ENCODE data around the gene ITGA11. TPM values are rescaled to one million over a fixed set of nuclear protein-coding genes. Genes with fewer than 3 reads are reported as not detected.

ITGA11 gene
- total RNA-seq, 3 donors from 2014 or later: 7.8 to 8.5 (median 7.9) TPM

- Histone ChIP-seq H3K27me3 (peaks cover 0 to 23% of the 10 kb centered on the region in 2 donors), H3K27ac (no peak overlapping the region), H3K4me3 (no peak overlapping the region), H3K9me3 (no peaks in the 10 kb centered on the region), H3K4me1 (peaks cover 0 to 5% of the 10 kb centered on the region in 2 donors), H3K36me3 (no peaks in the 10 kb centered on the region)
- peak in 1 of 2 donors; percentile 4 for DNase-seq (ENCODE audit: low spot score in 2 of 2)
- no peak for TF ChIP-seq CTCF (IDR thresholded peaks at IDR 0.05)
- intact Hi-C loops (cut with DNase I; ENCODE audit: low total_unique reads): no loop called here
Measured at GRCh38 chr15:68436680-68437079, 4.7 kb upstream of the ITGA11 start.

- peak in 1 of 2 donors; percentile 8 for DNase-seq (ENCODE audit: low spot score in 2 of 2)
- H3K27me3 ChIP-seq: peaks cover 0 to 30% of the 10 kb centered on the region in 2 donors
- no peaks in the 10 kb centered on the region for H3K9me3 ChIP-seq
- H3K4me3 ChIP-seq: no peak overlapping the region
- H3K27ac ChIP-seq: no peak overlapping the region
- intact Hi-C loops (cut with DNase I; ENCODE audit: low total_unique reads): no loop called here
- H3K36me3 ChIP-seq: no peaks in the 10 kb centered on the region
- no peak for TF ChIP-seq CTCF (IDR thresholded peaks at IDR 0.05)
- TF ChIP-seq POLR2AphosphoS5 (IDR thresholded peaks at IDR 0.05): no peak
- no peak for TF ChIP-seq POLR2A (IDR thresholded peaks at IDR 0.05)
- peaks cover 0 to 5% of the 10 kb centered on the region in 2 donors for H3K4me1 ChIP-seq
Measured at GRCh38 chr15:68435966-68436365, 4.0 kb upstream of the ITGA11 start.

GRCh38 chr15:68434021-68434420, 2.1 kb upstream of the ITGA11 start:
- H3K4me3 ChIP-seq: no peak overlapping the region
- TF ChIP-seq POLR2A (IDR thresholded peaks at IDR 0.05) (no peak), CTCF (IDR thresholded peaks at IDR 0.05) (no peak)
- H3K27me3 ChIP-seq: peaks cover 0 to 33% of the 10 kb centered on the region in 2 donors
- H3K27ac ChIP-seq: no peak overlapping the region
- peak in 1 of 2 donors; percentile 11 for DNase-seq (ENCODE audit: low spot score in 2 of 2)
- peaks cover 0 to 5% of the 10 kb centered on the region in 2 donors for H3K4me1 ChIP-seq
- H3K9me3 ChIP-seq: no peaks in the 10 kb centered on the region
- intact Hi-C loops (cut with DNase I; ENCODE audit: low total_unique reads): no loop called here
- H3K36me3 ChIP-seq: no peaks in the 10 kb centered on the region

GRCh38 chr15:68433551-68433950, 1.6 kb upstream of the ITGA11 start:
- intact Hi-C loops (cut with DNase I; ENCODE audit: low total_unique reads): no loop called here
- Histone ChIP-seq H3K27me3 (peaks cover 0 to 33% of the 10 kb centered on the region in 2 donors), H3K27ac (no peak overlapping the region), H3K36me3 (no peaks in the 10 kb centered on the region), H3K4me1 (peaks cover 0 to 5% of the 10 kb centered on the region in 2 donors), H3K9me3 (no peaks in the 10 kb centered on the region), H3K4me3 (no peak overlapping the region)
- DNase-seq (ENCODE audit: low spot score in 2 of 2): peak in 1 of 2 donors; percentile 7
- TF ChIP-seq POLR2A (IDR thresholded peaks at IDR 0.05) (no peak), POLR2AphosphoS5 (IDR thresholded peaks at IDR 0.05) (no peak), CTCF (IDR thresholded peaks at IDR 0.05) (no peak)

GRCh38 chr15:68432441-68433064, 590 bp upstream of the ITGA11 start:
- H3K9me3 ChIP-seq: no peaks in the 10 kb centered on the region
- TF ChIP-seq CTCF (IDR thresholded peaks at IDR 0.05) (no peak), POLR2AphosphoS5 (IDR thresholded peaks at IDR 0.05) (no peak)
- H3K4me1 ChIP-seq: peaks cover 0 to 5% of the 10 kb centered on the region in 2 donors
- peaks cover 0 to 33% of the 10 kb centered on the region in 2 donors for H3K27me3 ChIP-seq
- H3K36me3 ChIP-seq: no peaks in the 10 kb centered on the region
- H3K4me3 ChIP-seq: peak overlapping the region in 2 of 3 donors; percentile 59 to 80
- no peak overlapping the region for H3K27ac ChIP-seq
- peak in 1 of 2 donors; percentile 5 for DNase-seq (ENCODE audit: low spot score in 2 of 2)
- intact Hi-C loops (cut with DNase I; ENCODE audit: low total_unique reads): no loop called here

All from breast epithelium (tissue), 4 donors.